D721Med (cell line): ENCODE results near the gene NECTIN1.

Experiments
- DNase-seq: peaks from one replicate; pipeline ENCODE4 v3.0.0; 2011; ENCODE audit warnings: low spot score; ENCODE audit not compliant: insufficient read length
- FAIRE-seq: peaks from 2 replicates; lab custom pipeline; 2011; peaks lifted over from hg19 to GRCh38; lab: Jason Lieb, UNC
- TF ChIP-seq, protein P1 (sequence below): IDR thresholded peaks from 2 replicates; pipeline ENCODE4 v1.5.1; 2012; ENCODE audit warnings: mild to moderate bottlenecking, control low read depth; ENCODE audit not compliant: insufficient read depth; ENCODE audit errors: missing control alignments

Gene NECTIN1

DNA sequence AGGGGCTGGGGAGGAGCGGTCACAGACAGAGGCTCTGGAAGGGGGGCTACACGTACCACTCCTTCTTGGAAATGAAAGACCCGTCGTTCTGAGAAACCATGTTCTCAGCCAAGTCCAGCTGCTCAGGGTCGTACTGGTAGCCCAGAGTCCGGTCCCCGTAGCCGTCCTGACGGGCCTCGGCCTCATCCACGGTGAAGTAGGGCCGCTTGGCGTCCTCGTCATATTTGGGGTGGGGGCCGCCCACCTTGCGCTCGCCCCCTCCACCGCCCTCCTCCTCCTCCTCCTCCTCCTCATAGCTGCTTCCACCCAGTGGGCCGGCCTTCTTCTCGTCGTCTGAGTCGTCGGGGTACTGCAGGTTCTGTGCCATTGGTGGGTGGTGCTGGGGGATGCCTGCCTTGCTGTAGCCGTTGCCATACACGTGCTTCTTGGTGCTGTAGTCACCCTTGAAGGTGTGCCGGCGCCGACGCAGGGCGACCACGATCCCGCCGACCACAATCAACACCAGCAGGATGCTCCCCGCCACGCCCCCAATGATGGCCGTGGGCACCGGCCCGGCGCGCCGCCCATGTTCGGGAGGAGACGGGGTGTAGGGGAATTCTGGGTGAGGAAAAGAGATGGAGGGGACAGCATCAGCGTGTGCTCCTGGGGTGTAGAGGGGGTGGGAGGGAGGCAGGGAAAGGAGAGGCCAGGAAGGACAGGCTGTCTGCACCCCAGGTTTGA is 64.1 kb downstream of the NECTIN1 start:
- TF ChIP-seq, protein P1, sequence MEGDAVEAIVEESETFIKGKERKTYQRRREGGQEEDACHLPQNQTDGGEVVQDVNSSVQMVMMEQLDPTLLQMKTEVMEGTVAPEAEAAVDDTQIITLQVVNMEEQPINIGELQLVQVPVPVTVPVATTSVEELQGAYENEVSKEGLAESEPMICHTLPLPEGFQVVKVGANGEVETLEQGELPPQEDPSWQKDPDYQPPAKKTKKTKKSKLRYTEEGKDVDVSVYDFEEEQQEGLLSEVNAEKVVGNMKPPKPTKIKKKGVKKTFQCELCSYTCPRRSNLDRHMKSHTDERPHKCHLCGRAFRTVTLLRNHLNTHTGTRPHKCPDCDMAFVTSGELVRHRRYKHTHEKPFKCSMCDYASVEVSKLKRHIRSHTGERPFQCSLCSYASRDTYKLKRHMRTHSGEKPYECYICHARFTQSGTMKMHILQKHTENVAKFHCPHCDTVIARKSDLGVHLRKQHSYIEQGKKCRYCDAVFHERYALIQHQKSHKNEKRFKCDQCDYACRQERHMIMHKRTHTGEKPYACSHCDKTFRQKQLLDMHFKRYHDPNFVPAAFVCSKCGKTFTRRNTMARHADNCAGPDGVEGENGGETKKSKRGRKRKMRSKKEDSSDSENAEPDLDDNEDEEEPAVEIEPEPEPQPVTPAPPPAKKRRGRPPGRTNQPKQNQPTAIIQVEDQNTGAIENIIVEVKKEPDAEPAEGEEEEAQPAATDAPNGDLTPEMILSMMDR, result no peak
- FAIRE-seq (no peak), DNase-seq (no peak)

DNA sequence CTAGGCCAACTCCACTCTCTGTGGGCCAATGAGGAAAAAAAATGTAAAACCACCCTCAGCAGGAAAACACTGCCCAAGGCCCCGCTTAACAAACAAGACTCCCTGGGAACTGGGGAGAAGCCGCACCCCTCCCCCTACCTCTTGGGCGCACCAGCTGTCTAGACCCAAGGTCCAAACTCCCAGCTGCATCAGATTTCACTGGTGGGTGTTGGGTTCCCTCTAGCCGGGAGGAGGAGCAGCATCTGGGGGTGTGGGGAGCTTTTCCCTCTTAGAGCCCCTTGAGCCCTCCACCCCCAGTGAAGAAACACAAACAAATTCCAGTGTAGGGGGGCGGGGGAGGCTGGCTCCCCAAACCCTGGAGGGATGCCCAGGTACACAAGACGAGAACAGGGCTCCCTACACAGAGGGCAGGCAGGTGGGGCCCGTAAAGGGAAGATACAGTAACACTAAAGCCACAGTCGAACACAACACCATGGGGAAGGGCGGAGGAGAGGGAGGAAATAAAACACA is 64.9 kb downstream of the NECTIN1 start:
- no peak for DNase-seq
- TF ChIP-seq, protein P1, result no peak
- FAIRE-seq, result no peak

DNA sequence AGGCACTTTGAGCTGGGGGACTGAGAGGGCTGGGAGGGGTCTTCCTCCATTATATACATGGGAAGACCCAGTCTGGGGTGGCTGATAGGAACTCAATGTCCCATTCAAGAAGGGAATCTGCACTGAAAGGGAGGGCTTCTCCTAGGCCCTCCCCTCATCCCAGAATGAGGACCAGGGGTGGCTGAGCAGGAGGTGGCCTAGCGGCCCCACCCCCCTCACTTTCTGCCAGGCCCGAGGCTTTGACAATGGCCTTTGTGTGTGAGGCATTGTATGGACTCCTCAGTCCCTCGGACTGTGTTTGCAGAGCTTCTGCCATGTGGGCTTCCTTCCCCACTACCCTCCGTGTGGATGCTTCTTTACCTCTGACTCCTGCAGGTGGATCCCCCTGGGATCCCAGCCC is 65.7 kb downstream of the NECTIN1 start:
- DNase-seq (no peak), FAIRE-seq (no peak)
- TF ChIP-seq, protein P1, result no peak

DNA sequence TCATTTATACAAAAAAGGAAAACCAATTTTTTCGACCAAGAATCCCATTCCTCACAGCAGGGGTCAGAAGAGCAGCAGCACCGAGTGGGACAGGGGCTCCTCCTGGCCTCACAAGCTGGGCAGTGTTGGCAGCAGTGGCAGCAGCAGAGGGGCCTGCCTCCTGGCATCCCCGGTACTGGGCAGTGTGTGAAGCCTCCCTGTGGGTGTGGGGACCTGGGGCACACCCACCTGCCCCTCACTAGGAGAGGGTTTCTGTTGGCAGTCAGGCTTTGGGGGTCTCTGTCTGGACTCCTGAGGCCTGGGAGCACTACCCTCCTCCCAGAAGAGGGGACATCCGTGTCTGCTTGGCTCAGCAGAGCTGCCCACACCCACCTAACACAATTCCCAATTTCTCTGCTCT is 67.8 kb downstream of the NECTIN1 start:
- TF ChIP-seq, protein P1, result no peak
- FAIRE-seq (no peak), DNase-seq (no peak)

DNA sequence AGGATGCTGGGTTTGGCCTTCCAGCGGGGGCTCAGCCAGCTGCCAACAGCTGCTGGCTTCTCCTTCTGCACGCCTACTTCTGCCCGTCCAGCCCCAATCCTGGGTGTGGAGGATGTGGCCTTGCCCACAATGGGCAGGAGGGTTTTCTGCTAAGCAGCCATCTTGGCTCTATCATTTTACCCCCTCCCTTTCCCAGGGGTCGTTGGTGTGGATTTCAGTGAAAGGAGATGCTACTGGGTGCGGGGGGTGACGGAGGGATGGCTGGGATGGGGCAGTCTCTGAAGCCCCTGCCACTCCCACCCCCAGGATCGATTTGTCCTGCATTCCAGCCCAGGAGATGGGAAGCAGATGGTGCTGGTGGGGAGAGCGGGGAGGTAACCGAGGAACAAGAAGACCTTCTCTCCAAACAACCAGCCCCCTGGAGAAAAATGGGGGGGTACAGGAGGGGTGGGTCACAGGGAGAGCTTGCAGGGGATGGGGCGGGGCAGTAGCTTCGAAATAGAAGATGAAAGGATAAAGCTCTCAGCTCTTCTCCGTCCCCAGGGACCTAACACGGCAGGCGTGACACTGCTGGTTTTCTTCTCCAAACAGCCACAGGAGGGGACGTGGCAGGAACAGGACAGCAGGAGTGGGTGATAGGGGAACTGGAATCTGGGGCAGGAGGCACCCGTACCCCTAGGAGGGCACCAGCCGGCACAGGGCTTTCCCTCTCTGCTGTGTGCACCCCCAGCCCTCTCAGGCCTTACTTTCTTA is 68.9 kb downstream of the NECTIN1 start:
- FAIRE-seq (no peak), DNase-seq (peak; percentile 69)
- TF ChIP-seq, protein P1, result no peak

DNA sequence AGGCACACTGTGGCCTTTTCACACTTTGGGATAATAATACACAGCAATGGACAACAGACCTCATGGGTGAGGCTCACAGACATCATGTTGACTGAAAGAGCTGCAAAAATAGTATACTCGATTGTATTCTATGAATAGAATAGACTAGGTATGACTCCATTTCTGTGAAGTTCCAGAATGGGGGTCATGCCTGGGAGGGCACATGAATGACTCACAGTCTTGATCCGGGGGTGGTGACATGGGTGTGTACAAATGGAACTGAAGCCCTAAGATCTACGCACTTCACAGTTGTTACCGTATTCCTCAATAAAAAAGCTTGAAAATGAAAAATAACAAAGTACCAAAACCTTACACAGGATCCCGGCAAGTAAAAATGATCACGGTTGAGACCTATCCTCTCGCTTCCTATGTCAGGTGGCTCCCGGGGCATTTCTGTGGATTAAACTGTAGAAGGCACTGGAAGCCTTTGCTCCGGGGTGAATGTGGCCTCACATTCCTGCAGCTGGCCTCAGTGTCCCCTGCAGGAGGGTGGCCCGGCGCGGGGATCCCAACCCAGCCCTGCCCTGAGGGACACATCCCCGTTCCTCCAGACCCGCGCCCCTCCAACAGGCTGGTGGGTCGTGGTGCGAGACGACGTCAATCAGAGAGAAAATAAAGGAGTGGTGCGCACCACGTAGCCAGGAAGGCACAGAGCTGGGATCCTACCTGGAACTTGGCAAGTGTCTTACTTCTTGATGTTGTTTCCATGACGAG is 75.9 kb downstream of the NECTIN1 start:
- TF ChIP-seq, protein P1, result no peak
- no peak for DNase-seq
- no peak for FAIRE-seq
